Right ventricle myocardium superior (tissue), 1 donor: ENCODE data around the gene TRAF3IP3. TPM values are rescaled to one million over a fixed set of nuclear protein-coding genes. Genes with fewer than 3 reads are reported as not detected.

Experiments used
- total RNA-seq: library from RNA; stranded (reverse); fragmentation: NEBNext Ultra II Directional; extraction: Animal tissue kit (Norgen Biotek cat#: 25700); gene quantifications from one replicate; pipeline ENCODE4 v1.2.1, GENCODE V29; 2021
- donor health status: DM: no; HTN: yes; CAD: no; lungs with severe emphysema.

Gene TRAF3IP3
- total RNA-seq, 1 donor from 2014 or later, result 0.70 TPM

Other genes starting within 250 kb of the TRAF3IP3 start
- gene CAMK1G, start 172.3 kb upstream of the TRAF3IP3 start, total RNA-seq, result not detected
- 5.0 TPM for gene LAMB3, start 103.6 kb upstream of the TRAF3IP3 start, total RNA-seq
- 453 TPM for gene G0S2, start 80.6 kb upstream of the TRAF3IP3 start, total RNA-seq
- gene HSD11B1, start 51.2 kb upstream of the TRAF3IP3 start, total RNA-seq, result 4.6 TPM
- gene C1orf74, start 28.5 kb downstream of the TRAF3IP3 start, total RNA-seq, result 1.9 TPM
- 31.6 TPM for gene IRF6, start 50.1 kb downstream of the TRAF3IP3 start, total RNA-seq
- 2.1 TPM for gene UTP25, start 71.9 kb downstream of the TRAF3IP3 start, total RNA-seq
- not detected for gene SYT14, start 182.2 kb downstream of the TRAF3IP3 start, total RNA-seq